Stomach smooth muscle (tissue), 2 donors: Measurements from ENCODE around the gene URGCP.

Experiments used
- H3K27ac ChIP-seq: one replicate; pipeline ENCODE4 v1.7.0; 2013; ENCODE audit warnings: mild to moderate bottlenecking, low read length, inconsistent platforms
- H3K27me3 ChIP-seq, 2 donors: one replicate each; pipeline ENCODE4 v1.7.0; 2013; ENCODE audit warnings: low read length in 2 of 2; ENCODE audit not compliant: insufficient read depth in 2 of 2, control insufficient read depth in 1 of 2
- H3K36me3 ChIP-seq, 2 donors: one replicate each; pipeline ENCODE4 v1.7.0; 2013; ENCODE audit warnings: low read length in 2 of 2; ENCODE audit not compliant: control insufficient read depth in 2 of 2, insufficient read depth in 2 of 2
- H3K4me1 ChIP-seq: one replicate; pipeline ENCODE4 v1.7.0; 2013; ENCODE audit warnings: low read length; ENCODE audit not compliant: control insufficient read depth, insufficient read depth
- H3K4me3 ChIP-seq, 2 donors: one replicate each; pipeline ENCODE4 v1.7.0; 2013; ENCODE audit warnings: low read length in 2 of 2
- H3K9ac ChIP-seq, 2 donors: one replicate each; pipeline ENCODE4 v1.7.0; 2013; ENCODE audit warnings: low read length in 2 of 2, mild to moderate bottlenecking in 1 of 2
- H3K9me3 ChIP-seq, 2 donors: one replicate each; pipeline ENCODE4 v1.7.0; 2013; ENCODE audit warnings: low read length in 2 of 2; ENCODE audit not compliant: control insufficient read depth in 2 of 2
- donor health status: healthy.
- donor health status: Pancreatic carcinoma.

The URGCP gene, protein sequence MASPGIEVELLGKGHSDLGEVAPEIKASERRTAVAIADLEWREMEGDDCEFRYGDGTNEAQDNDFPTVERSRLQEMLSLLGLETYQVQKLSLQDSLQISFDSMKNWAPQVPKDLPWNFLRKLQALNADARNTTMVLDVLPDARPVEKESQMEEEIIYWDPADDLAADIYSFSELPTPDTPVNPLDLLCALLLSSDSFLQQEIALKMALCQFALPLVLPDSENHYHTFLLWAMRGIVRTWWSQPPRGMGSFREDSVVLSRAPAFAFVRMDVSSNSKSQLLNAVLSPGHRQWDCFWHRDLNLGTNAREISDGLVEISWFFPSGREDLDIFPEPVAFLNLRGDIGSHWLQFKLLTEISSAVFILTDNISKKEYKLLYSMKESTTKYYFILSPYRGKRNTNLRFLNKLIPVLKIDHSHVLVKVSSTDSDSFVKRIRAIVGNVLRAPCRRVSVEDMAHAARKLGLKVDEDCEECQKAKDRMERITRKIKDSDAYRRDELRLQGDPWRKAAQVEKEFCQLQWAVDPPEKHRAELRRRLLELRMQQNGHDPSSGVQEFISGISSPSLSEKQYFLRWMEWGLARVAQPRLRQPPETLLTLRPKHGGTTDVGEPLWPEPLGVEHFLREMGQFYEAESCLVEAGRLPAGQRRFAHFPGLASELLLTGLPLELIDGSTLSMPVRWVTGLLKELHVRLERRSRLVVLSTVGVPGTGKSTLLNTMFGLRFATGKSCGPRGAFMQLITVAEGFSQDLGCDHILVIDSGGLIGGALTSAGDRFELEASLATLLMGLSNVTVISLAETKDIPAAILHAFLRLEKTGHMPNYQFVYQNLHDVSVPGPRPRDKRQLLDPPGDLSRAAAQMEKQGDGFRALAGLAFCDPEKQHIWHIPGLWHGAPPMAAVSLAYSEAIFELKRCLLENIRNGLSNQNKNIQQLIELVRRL

DNA sequence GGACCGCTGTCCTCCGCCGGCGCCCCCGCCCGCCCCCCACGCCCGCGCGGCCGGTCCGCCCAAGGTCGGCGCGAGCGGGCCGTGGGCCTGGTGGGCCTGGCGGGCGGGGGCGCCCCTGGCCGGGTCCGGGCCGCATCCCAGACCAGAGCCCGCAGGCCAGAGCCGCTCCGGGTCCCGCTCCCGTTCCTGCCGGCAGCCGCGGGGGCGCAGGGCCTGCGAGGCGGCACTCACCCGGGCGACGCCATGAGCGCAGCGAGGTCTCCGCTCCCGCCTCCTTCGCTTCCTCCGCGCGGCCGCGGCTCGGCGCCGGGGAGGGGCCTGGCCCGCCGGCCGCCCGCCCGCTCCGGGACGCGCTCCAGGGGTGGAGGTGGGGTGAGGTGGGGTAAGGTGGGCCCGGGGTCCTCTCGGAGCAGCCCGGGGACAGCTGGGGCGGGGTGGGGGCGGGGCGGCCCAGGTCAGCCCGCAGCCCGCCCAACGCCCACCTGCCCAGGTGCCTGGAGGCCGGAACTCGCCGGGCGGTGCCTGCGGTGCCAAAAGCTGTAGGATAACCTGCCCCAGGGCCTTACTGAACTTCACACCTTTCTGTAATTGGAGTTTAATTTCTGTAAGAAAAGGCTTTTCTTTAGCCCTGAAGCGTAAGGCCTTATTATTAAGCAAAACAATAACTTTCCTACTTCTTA is at the start of gene URGCP:
TSS of gene URGCP (minus strand) at position 266 of the 680 bp plus-strand sequence. CDS start at position 245, 21 bp downstream.
- Histone ChIP-seq H3K27me3 (no peaks in the 10 kb centered on the region), H3K27ac (peak within 1 kb of the TSS; percentile 76), H3K4me1 (peaks cover 15% of the 10 kb centered on the region), H3K9ac (peak within 1 kb of the TSS; percentile 87 to 91), H3K4me3 (peak within 1 kb of the TSS; percentile 71 to 86), H3K9me3 (no peaks in the 10 kb centered on the region), H3K36me3 (no peaks in the 10 kb centered on the region)

DNA sequence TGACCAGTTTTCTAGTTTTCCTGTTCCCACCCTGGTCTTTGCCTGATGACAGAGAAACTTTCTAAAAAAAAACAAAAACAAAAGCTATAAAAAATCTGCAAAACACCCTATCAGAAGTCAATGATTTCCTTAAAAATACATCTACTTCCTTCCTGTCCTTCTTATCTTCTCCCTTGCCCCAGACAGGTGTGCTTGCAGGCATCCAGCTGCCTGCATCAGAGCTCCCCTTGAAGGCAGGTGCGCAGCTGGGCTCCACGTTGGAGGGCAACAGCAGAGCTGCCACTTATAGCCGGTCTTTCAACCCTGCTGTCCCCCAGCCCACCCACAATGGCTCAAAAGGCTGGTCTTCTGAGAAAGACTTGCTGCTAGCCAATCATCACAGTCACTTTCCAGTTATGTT is 49.6 kb upstream of the URGCP start:
- no peaks in the 10 kb centered on the region for H3K9me3 ChIP-seq
- no peaks in the 10 kb centered on the region for H3K4me1 ChIP-seq
- no peaks in the 10 kb centered on the region for H3K27me3 ChIP-seq
- peaks cover 13 to 25% of the 10 kb centered on the region in 2 donors for H3K36me3 ChIP-seq
- no peak overlapping the region for H3K9ac ChIP-seq
- no peak overlapping the region for H3K4me3 ChIP-seq
- no peak overlapping the region for H3K27ac ChIP-seq

DNA sequence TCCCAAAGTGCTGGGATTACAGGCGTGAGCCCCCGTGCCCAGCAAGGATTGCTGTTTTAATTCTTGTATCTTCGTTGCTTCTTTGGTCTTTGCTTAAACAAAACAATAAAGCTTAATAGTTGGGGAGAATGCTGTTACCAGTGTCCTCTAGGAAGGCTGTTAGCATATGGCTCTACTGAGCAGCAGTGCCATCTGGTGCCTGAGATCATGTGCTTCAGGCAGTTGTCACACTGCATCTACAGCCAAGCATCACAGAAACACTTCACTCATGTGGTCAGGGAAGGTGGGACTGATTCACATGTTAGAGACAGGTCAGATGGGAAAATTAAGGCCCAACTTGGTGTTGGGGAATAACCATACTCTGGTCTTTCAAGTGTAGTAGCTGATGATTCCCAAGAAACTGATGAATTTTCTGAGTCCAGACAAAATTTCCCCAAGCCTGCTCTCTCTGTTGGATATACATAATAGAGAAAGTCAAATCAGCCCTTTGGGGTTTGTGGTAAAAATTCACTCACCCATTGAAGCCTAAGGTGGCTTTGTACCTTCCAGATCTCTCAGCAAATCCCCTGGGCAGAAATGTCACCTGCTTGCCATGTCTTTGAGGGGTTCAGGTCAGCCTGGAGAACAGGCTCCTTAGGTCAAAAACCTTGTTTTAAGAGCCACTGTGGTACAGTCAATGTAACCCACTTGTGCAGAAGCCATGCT is 48.3 kb upstream of the URGCP start:
- no peak overlapping the region for H3K4me3 ChIP-seq
- H3K4me1 ChIP-seq, result no peaks in the 10 kb centered on the region
- no peak overlapping the region for H3K9ac ChIP-seq
- no peak overlapping the region for H3K27ac ChIP-seq
- H3K36me3 ChIP-seq, result peaks cover 21 to 34% of the 10 kb centered on the region in 2 donors
- H3K9me3 ChIP-seq, result no peaks in the 10 kb centered on the region
- no peaks in the 10 kb centered on the region for H3K27me3 ChIP-seq

- Histone ChIP-seq H3K4me1 (no peaks in the 10 kb centered on the region), H3K4me3 (no peak overlapping the region), H3K27ac (no peak overlapping the region), H3K9ac (no peak overlapping the region), H3K27me3 (no peaks in the 10 kb centered on the region), H3K9me3 (no peaks in the 10 kb centered on the region), H3K36me3 (peaks cover 21 to 44% of the 10 kb centered on the region in 2 donors)
Observed at GRCh38 chr7:43953071-43953470, 46.7 kb upstream of the URGCP start.

- Histone ChIP-seq H3K9ac (no peak overlapping the region), H3K4me1 (no peaks in the 10 kb centered on the region), H3K27ac (no peak overlapping the region), H3K27me3 (no peaks in the 10 kb centered on the region), H3K9me3 (no peaks in the 10 kb centered on the region), H3K4me3 (no peak overlapping the region), H3K36me3 (peaks cover 21 to 44% of the 10 kb centered on the region in 2 donors)
Observed at GRCh38 chr7:43952028-43952427, 45.6 kb upstream of the URGCP start.

DNA sequence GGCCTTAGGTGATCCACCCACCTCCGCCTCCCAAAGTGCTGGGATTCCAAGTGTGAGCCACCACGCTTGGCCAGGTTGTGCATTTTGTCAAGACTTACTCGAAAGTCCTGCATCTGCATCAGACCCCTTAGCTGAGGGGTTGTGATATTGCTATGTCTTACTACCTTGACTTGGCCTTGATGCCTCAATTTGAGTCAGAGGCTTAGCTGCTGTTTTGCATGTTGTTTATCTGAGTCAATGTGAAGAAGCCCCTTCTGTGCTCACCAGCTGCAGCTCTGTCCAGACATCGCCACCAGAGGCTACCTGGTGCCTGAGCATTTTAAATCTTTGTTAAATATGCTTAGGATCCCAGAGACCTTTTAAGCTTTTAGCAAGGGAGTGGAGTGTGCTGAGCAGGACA is 37.9 kb upstream of the URGCP start:
- Histone ChIP-seq H3K4me3 (no peak overlapping the region), H3K9ac (no peak overlapping the region), H3K36me3 (peaks cover 3 to 19% of the 10 kb centered on the region in 2 donors), H3K9me3 (no peaks in the 10 kb centered on the region), H3K27me3 (no peaks in the 10 kb centered on the region), H3K27ac (no peak overlapping the region), H3K4me1 (no peaks in the 10 kb centered on the region)

DNA sequence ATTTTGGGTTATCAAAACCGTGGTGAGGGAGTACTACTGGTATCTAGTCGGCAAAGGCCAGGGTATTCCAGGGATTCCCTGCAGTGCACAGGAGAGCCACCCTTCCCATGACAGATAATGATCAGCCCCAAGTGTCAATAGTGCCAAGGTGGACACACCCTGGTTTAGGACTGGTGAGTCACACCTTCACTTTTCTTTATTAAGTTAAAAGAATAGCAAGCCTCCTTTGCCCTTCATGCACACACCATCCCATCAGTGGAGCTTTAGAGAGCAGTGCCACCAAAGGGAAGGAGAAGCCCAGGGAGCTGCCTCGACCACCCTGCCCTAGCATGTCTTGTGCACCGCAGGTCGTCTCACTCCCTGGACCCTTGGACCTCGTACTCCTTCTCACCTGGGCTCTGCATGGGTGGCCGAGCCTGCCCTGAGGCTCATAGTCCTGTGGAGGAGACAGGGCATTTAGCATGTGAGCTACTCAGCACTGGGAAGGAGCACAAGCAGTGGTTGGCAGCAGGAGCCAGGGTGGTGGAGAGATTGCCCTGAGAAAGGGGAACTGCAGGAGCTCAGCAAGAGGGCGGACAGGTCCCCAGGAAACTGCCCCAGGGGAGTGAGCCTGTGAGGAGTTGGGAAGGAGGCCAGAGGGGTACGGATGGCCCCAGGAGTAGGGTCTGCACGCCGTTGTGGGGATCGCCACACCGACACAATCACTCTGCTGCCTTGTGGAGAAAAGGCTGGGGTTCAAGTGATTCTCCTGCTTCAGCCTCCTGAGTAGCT is 37.2 kb upstream of the URGCP start:
- no peak overlapping the region for H3K4me3 ChIP-seq
- H3K4me1 ChIP-seq, result no peaks in the 10 kb centered on the region
- no peaks in the 10 kb centered on the region for H3K27me3 ChIP-seq
- peaks cover 3 to 18% of the 10 kb centered on the region in 2 donors for H3K36me3 ChIP-seq
- H3K27ac ChIP-seq, result no peak overlapping the region
- H3K9me3 ChIP-seq, result no peaks in the 10 kb centered on the region
- no peak overlapping the region for H3K9ac ChIP-seq

- Histone ChIP-seq H3K27ac (no peak overlapping the region), H3K4me1 (no peaks in the 10 kb centered on the region), H3K4me3 (no peak overlapping the region), H3K9me3 (no peaks in the 10 kb centered on the region), H3K36me3 (peaks cover 3 to 14% of the 10 kb centered on the region in 2 donors), H3K9ac (no peak overlapping the region), H3K27me3 (no peaks in the 10 kb centered on the region)
Observed at GRCh38 chr7:43942997-43943396, 36.6 kb upstream of the URGCP start.

DNA sequence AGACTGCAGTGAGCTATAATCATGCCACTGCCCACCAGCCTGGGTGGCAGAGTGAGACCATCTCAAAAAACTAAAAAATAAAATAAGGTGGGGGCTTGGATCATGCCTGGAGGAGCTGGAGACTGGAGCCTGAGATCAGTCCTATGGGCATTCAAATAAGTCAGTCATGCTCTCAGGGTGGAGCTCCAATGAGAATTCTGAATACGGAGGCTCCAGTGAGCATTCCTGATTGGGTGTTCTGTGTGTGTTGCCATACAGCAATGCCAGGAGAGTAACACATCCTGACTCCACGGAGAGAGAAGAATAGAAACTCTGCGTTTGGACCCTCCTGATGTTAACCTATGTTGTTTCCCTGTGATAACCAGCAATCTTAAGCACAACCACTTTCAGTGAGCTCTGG is 35.9 kb upstream of the URGCP start:
- no peaks in the 10 kb centered on the region for H3K9me3 ChIP-seq
- peaks cover 3 to 14% of the 10 kb centered on the region in 2 donors for H3K36me3 ChIP-seq
- H3K4me3 ChIP-seq, result no peak overlapping the region
- no peak overlapping the region for H3K27ac ChIP-seq
- no peaks in the 10 kb centered on the region for H3K27me3 ChIP-seq
- H3K9ac ChIP-seq, result no peak overlapping the region
- no peaks in the 10 kb centered on the region for H3K4me1 ChIP-seq
